Ovary (tissue), 10 donors: ENCODE results near the gene VWA2. TPM values are rescaled to one million over a fixed set of nuclear protein-coding genes. Genes with fewer than 3 reads are reported as not detected.

Experiments used
- DNase-seq, 5 donors: peaks; one replicate each; pipeline ENCODE4 v3.0.0-alpha.2; 2019 to 2020
- H3K27ac ChIP-seq, 2 donors: fragments of 200-600 bp; one replicate each; pipeline versions ENCODE4 v1.5.1 to v1.8.0; 2019 to 2022
- H3K27me3 ChIP-seq: fragments of 200-600 bp; one replicate; pipeline ENCODE4 v1.8.0; 2022
- H3K36me3 ChIP-seq: fragments of 200-600 bp; sonication (generic); one replicate; pipeline ENCODE4 v1.5.1; 2019
- H3K4me1 ChIP-seq: one replicate; pipeline ENCODE4 v1.8.1; 2013; ENCODE audit warnings: mild to moderate bottlenecking, moderate library complexity; ENCODE audit not compliant: insufficient read depth
- H3K4me3 ChIP-seq: fragments of 200-600 bp; sonication (generic); one replicate; pipeline ENCODE4 v1.5.1; 2017
- H3K9me3 ChIP-seq, 2 donors: fragments of 200-600 bp in 1 of 2; sonication (generic) in 1 of 2; one replicate each; pipeline versions ENCODE4 v1.5.1 to v1.8.1; 2013 to 2019; ENCODE audit warnings: mild to moderate bottlenecking in 1 of 2, moderate library complexity in 1 of 2
- EP300 ChIP-seq: sonication (generic); formaldehyde crosslinking; IDR thresholded peaks from one replicate; pipeline ENCODE4 v1.6.1; 2017; ENCODE audit warnings: antibody characterized with exemption
- POLR2A ChIP-seq: fragments of 450-650 bp; IDR thresholded peaks from one replicate; pipeline ENCODE4 v1.6.1; 2017; ENCODE audit warnings: antibody characterized with exemption, mild to moderate bottlenecking, moderate library complexity
- WGBS, 3 donors: extraction: QIAGEN DNeasy Blood & Tissue Kit in 1 of 3; methylation state at CpG; one replicate each; pipeline versions ENCODE4 v1.1.5 to v1.1.7; 2013 to 2017; 5-methylcytosine and 5-hydroxymethylcytosine counted together
- intact Hi-C, 4 donors: fragments of 100-400 bp; cut with DNase I; formaldehyde crosslinking; loops; one replicate each; pipeline versions ENCODE4 v1.11.0 to v1.15.1; 2022 to 2023
- long read RNA-seq, 3 donors: library from polyadenylated mRNA in 2 of 3; unstranded in 2 of 3; transcript quantifications; one replicate each; pipeline ENCODE4 v2.0.0 and lab custom pipeline, GENCODE V29; 2021 to 2026
- polyA plus RNA-seq, 2 donors: library from polyadenylated mRNA; stranded (reverse); fragments of 200-250 nt in 1 of 2; fragments of 350-450 nt in 1 of 2; fragmentation: Illumina TruSeq in 1 of 2; extraction: RNeasy Lipid Tissue Mini Kit (QIAGEN cat#74804) in 1 of 2; gene quantifications; one replicate each; pipeline ENCODE4 v1.2.3, GENCODE V29; 2013 to 2014
- total RNA-seq, 7 donors: library from RNA; depleted of rRNA in 2 of 7; stranded (reverse); fragments of >200 nt in 2 of 7; fragmentation: NEBNext Ultra II Directional in 3 of 7; extraction: Animal tissue kit (Norgen Biotek cat#: 25700) in 3 of 7; gene quantifications; one replicate each; pipeline versions ENCODE4 v1.1.0 to v1.2.4, GENCODE V29; 2016 to 2023
- TF ChIP-seq, protein P1 (sequence below), 3 donors: fragments of 450-650 bp in 2 of 3; fragments of 200-600 bp in 1 of 3; IDR thresholded peaks; one replicate each; pipeline versions ENCODE4 v1.5.1 to v1.8.0; 2016 to 2022; ENCODE audit warnings: antibody characterized with exemption in 3 of 3, mild to moderate bottlenecking in 1 of 3
- donor health status: DM: no; HTN: no; CAD: no; lungs with moderate emphysema.
- donor health status: DM: no; HTN: no; CAD: no.
- donor health status: Bipolar disorder and iron deficiency.
- donor health status: DM: yes; HTN: yes; CAD: no.
- donor health status: DM: no; HTN: no; CAD: no.
- donor health status: DM: yes; HTN: yes; CAD: no.

VWA2 gene, protein sequence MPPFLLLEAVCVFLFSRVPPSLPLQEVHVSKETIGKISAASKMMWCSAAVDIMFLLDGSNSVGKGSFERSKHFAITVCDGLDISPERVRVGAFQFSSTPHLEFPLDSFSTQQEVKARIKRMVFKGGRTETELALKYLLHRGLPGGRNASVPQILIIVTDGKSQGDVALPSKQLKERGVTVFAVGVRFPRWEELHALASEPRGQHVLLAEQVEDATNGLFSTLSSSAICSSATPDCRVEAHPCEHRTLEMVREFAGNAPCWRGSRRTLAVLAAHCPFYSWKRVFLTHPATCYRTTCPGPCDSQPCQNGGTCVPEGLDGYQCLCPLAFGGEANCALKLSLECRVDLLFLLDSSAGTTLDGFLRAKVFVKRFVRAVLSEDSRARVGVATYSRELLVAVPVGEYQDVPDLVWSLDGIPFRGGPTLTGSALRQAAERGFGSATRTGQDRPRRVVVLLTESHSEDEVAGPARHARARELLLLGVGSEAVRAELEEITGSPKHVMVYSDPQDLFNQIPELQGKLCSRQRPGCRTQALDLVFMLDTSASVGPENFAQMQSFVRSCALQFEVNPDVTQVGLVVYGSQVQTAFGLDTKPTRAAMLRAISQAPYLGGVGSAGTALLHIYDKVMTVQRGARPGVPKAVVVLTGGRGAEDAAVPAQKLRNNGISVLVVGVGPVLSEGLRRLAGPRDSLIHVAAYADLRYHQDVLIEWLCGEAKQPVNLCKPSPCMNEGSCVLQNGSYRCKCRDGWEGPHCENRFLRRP
- total RNA-seq (10 to 100 TPM in 1 of 7 donors, 1 to 10 TPM in 2, under 1 TPM in 3, not detected in 1; 0.18 to 11.1 (median 1.0) TPM), polyA plus RNA-seq (under 1 TPM in 1 of 2 donors, not detected in 1; 0.04 TPM)
- long read RNA-seq, donor 1, partial matches to known transcripts, result 1 of 1 reads
- long read RNA-seq, donor 1, other reads (novel, unspliced or antisense), result 0 of 1 reads
- long read RNA-seq, donor 2, partial matches to known transcripts, result 0 of 1 reads
- long read RNA-seq, donor 2, other reads (novel, unspliced or antisense), result 0 of 1 reads
- long read RNA-seq, donor 3, partial matches to known transcripts, result 0 of 6 reads
- long read RNA-seq, donor 3, other reads (novel, unspliced or antisense), result 6 of 6 reads

- 5 to 8% (median 8%) methylated on average over 77 to 79 of the region's 79 CpGs for WGBS, 3 donors
- no peaks in the 10 kb centered on the region for H3K36me3 ChIP-seq
- H3K4me3 ChIP-seq, result peak within 1 kb of the TSS; percentile 29
- no peak for DNase-seq
- H3K4me1 ChIP-seq, result peaks cover 3% of the 10 kb centered on the region
- no peaks in the 10 kb centered on the region for H3K9me3 ChIP-seq
- peaks cover 3% of the 10 kb centered on the region for H3K27me3 ChIP-seq
- TF ChIP-seq EP300, result no peak
- TF ChIP-seq POLR2A, result no peak
- TF ChIP-seq, protein P1, sequence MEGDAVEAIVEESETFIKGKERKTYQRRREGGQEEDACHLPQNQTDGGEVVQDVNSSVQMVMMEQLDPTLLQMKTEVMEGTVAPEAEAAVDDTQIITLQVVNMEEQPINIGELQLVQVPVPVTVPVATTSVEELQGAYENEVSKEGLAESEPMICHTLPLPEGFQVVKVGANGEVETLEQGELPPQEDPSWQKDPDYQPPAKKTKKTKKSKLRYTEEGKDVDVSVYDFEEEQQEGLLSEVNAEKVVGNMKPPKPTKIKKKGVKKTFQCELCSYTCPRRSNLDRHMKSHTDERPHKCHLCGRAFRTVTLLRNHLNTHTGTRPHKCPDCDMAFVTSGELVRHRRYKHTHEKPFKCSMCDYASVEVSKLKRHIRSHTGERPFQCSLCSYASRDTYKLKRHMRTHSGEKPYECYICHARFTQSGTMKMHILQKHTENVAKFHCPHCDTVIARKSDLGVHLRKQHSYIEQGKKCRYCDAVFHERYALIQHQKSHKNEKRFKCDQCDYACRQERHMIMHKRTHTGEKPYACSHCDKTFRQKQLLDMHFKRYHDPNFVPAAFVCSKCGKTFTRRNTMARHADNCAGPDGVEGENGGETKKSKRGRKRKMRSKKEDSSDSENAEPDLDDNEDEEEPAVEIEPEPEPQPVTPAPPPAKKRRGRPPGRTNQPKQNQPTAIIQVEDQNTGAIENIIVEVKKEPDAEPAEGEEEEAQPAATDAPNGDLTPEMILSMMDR (IDR thresholded peaks at IDR 0.05), result no peak
- intact Hi-C loops, result no loop called here
- H3K27ac ChIP-seq, result no peak within 1 kb of the TSS
Observed at GRCh38 chr10:114239117-114239993, at the start of gene VWA2. Gene VWA2 (plus strand): TSS chr10:114239254. CDS start chr10:114248714, 9,460 bp downstream.

DNA sequence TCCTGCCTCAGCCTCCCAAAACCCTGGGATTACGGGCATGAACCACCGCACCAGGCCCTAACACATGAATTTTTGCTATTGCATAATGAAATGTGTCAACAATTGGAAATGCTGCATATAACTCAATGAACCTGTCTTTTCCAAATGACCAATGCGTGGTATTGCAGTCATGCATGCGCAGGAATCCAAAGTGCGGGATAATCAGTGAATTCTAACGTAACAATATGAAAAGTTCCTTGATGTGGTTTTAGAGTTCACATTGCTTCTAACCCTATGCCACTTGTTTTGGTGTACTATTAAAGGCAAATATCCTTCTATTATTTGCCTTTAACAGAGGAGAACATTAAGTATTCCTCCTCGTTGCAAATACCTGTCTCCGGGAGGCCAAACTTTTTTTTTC, 49.4 kb upstream of the VWA2 start:
- WGBS, 3 donors, result 78 to 85% (median 81%) methylated on average over 8 of the region's 8 CpGs
- TF ChIP-seq, protein P1 (IDR thresholded peaks at IDR 0.05), result no peak
- TF ChIP-seq EP300 (no peak), POLR2A (no peak)
- no peaks in the 10 kb centered on the region for H3K9me3 ChIP-seq

GRCh38 chr10:114195079-114195478, 44.0 kb upstream of the VWA2 start:
- no peak for TF ChIP-seq POLR2A
- no peak for TF ChIP-seq EP300
- TF ChIP-seq, protein P1 (IDR thresholded peaks at IDR 0.05), result no peak
- intact Hi-C loops, result no loop called here
- Histone ChIP-seq H3K4me1 (no peaks in the 10 kb centered on the region), H3K27me3 (no peaks in the 10 kb centered on the region), H3K9me3 (no peaks in the 10 kb centered on the region), H3K4me3 (no peak overlapping the region), H3K36me3 (no peaks in the 10 kb centered on the region), H3K27ac (no peak overlapping the region)
- 71 to 82% (median 78%) methylated on average over 2 of the region's 2 CpGs for WGBS, 3 donors
- DNase-seq, result no peak

More for the DNA sequence above, 49.4 kb upstream of the VWA2 start:
- DNase-seq, result no peak
- H3K36me3 ChIP-seq, result no peaks in the 10 kb centered on the region
- no peak overlapping the region for H3K27ac ChIP-seq
- no peak overlapping the region for H3K4me3 ChIP-seq
- H3K27me3 ChIP-seq, result no peaks in the 10 kb centered on the region
- intact Hi-C loops, result no loop called here
- no peaks in the 10 kb centered on the region for H3K4me1 ChIP-seq
